Chondrocyte (in vitro differentiated cells): Measurements from ENCODE around the gene HBE1. TPM values are rescaled to one million over a fixed set of nuclear protein-coding genes. Genes with fewer than 3 reads are reported as not detected.
"Not testable (repeated sequence)": the region's sequence is repeated elsewhere in the genome, so short reads cannot be mapped to it uniquely, and the experiment has no call there.

Experiments used
- DNase-seq: peaks from one replicate; pipeline ENCODE4 v3.0.0; 2021; ENCODE audit warnings: mixed read lengths, low spot score
- H3K27ac Mint-ChIP-seq: one replicate; pipeline ENCODE4 v1.8.0; 2021; ENCODE audit warnings: mild to moderate bottlenecking, moderate library complexity, mixed read lengths; ENCODE audit not compliant: unreplicated experiment
- H3K27me3 Mint-ChIP-seq: 2 replicates; pipeline ENCODE4 v1.8.0; 2021; ENCODE audit warnings: low read depth, mixed read lengths
- H3K36me3 Mint-ChIP-seq: 2 replicates; pipeline ENCODE4 v1.8.0; 2021; ENCODE audit warnings: low read depth, mixed read lengths
- H3K4me1 Mint-ChIP-seq: 2 replicates; pipeline ENCODE4 v1.8.0; 2021; ENCODE audit warnings: low read depth, mild to moderate bottlenecking, mixed read lengths
- H3K4me3 Mint-ChIP-seq: one replicate; pipeline ENCODE4 v1.8.0; 2021; ENCODE audit warnings: mild to moderate bottlenecking, moderate library complexity, mixed read lengths; ENCODE audit not compliant: unreplicated experiment
- H3K9me3 Mint-ChIP-seq: 2 replicates; pipeline ENCODE4 v1.8.0; 2021; ENCODE audit warnings: low read depth, mixed read lengths
- CTCF ChIP-seq: fragments of 200-600 bp; sonication (generic); IDR thresholded peaks from 2 replicates; pipeline ENCODE4 v1.5.0; 2021; ENCODE audit warnings: antibody characterized with exemption, mild to moderate bottlenecking, moderate library complexity
- total RNA-seq: library from RNA; stranded (reverse); gene quantifications from 3 replicates; pipeline ENCODE4 v1.2.1, GENCODE V29; 2021

HBE1 gene
- total RNA-seq, 1 donor from 2014 or later, result not detected

- Mint-ChIP-seq H3K4me3 (no peak overlapping the region), H3K27me3 (peaks cover 18% of the 10 kb centered on the region), H3K9me3 (no peaks in the 10 kb centered on the region), H3K27ac (no peak overlapping the region), H3K4me1 (no peaks in the 10 kb centered on the region), H3K36me3 (no peaks in the 10 kb centered on the region)
- TF ChIP-seq CTCF, result no peak
- no peak for DNase-seq
Measured at GRCh38 chr11:5252919-5253265, 16.9 kb downstream of the HBE1 start.

GRCh38 chr11:5252192-5252918, 17.4 kb downstream of the HBE1 start:
- TF ChIP-seq CTCF, result no peak

GRCh38 chr11:5251746-5252145, 18.0 kb downstream of the HBE1 start:
- Mint-ChIP-seq H3K4me3 (no peak overlapping the region), H3K9me3 (no peaks in the 10 kb centered on the region), H3K4me1 (no peaks in the 10 kb centered on the region), H3K27me3 (peaks cover 17% of the 10 kb centered on the region), H3K27ac (no peak overlapping the region), H3K36me3 (no peaks in the 10 kb centered on the region)
- no peak for DNase-seq
- no peak for TF ChIP-seq CTCF

More at GRCh38 chr11:5252192-5252918, 17.4 kb downstream of the HBE1 start:
- Mint-ChIP-seq H3K9me3 (no peaks in the 10 kb centered on the region), H3K4me1 (no peaks in the 10 kb centered on the region), H3K4me3 (no peak overlapping the region), H3K27me3 (peaks cover 17% of the 10 kb centered on the region), H3K36me3 (no peaks in the 10 kb centered on the region), H3K27ac (no peak overlapping the region)
- no peak for DNase-seq

GRCh38 chr11:5250543-5251204, 19.1 kb downstream of the HBE1 start:
- Mint-ChIP-seq H3K27ac (no peak overlapping the region), H3K4me3 (no peak overlapping the region), H3K36me3 (no peaks in the 10 kb centered on the region), H3K9me3 (no peaks in the 10 kb centered on the region), H3K27me3 (peaks cover 23% of the 10 kb centered on the region), H3K4me1 (no peaks in the 10 kb centered on the region)
- TF ChIP-seq CTCF, result no peak
- no peak for DNase-seq

GRCh38 chr11:5249807-5250396, 19.8 kb downstream of the HBE1 start, which contains the start of gene HBG1:
Gene HBG1 (minus strand): TSS chr11:5249857. CDS start chr11:5249804, 53 bp downstream.
- H3K36me3 Mint-ChIP-seq, H3K27ac Mint-ChIP-seq, DNase-seq, H3K9me3 Mint-ChIP-seq, H3K4me3 Mint-ChIP-seq, H3K4me1 Mint-ChIP-seq: not testable (repeated sequence)
- peaks cover 26% of the 10 kb centered on the region for H3K27me3 Mint-ChIP-seq

GRCh38 chr11:5248498-5248897, 21.2 kb downstream of the HBE1 start:
- not testable (repeated sequence) for H3K9me3 Mint-ChIP-seq, H3K36me3 Mint-ChIP-seq, H3K4me3 Mint-ChIP-seq, H3K4me1 Mint-ChIP-seq, DNase-seq, H3K27ac Mint-ChIP-seq
- peaks cover 26% of the 10 kb centered on the region for H3K27me3 Mint-ChIP-seq
